ENCODE data around the gene IL10RA. TPM values are rescaled to one million over a fixed set of nuclear protein-coding genes. Genes with fewer than 3 reads are reported as not detected.

The IL10RA gene
- total RNA-seq, 1 experiment from 2014 or later: 1.7 TPM

DNA sequence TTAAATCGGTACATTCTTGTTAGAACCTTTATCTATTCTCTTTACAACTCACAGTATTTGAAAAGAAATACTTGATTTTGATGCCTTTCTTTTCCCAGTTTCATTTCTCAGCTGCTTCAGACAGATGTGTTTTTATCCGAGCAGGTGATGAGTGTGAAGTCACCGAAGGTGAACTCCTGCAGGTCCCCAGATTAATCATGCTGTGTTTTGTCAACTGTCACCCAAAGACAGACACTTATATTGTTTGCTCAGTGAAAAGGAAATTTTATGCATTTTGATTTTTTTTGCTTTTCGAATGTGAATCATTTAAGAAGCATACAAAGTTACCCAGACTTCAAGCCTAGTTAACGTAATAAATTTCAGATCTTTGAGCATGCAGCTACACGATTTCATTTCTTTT lies 49.2 kb upstream of the IL10RA start:
- no peak overlapping the region for H3K9ac ChIP-seq (ENCODE audit: low read length)
- intact Hi-C loops (cut with micrococcal nuclease): no loop called here
- no peaks in the 10 kb centered on the region for H3K36me3 ChIP-seq (ENCODE audit: control insufficient read depth in 1 of 2, insufficient read depth in 2 of 2, low read length in 2 of 2)
- no peak for ATAC-seq
- no TSS peak for BruUV-seq (replicated peaks)
- H3K4me2 ChIP-seq (ENCODE audit: low read length): no peak overlapping the region
- ChIA-PET POLR2A (no interaction called here), CTCF (interaction anchor here (0.8 to 1.6 kb wide), 4 partner anchors 8 to 93 kb away, joined by 3 to 5 read pairs (median 3); no protein-coding TSS in a partner anchor), RAD21 (ENCODE audit: low non-redundant PET in 1 of 2, low total read pairs in 2 of 2, uncharacterized antibody in 2 of 2, unreplicated experiment in 2 of 2) (no interaction called here)
- TF ChIP-seq CEBPB (IDR thresholded peaks at IDR 0.05; ENCODE audit: low read depth) (no peak), SIN3A (IDR thresholded peaks at IDR 0.05; ENCODE audit: low read depth) (no peak), ELF1 (IDR thresholded peaks at IDR 0.05; ENCODE audit: borderline replicate concordance, low read depth) (no peak), ZBTB33 (IDR thresholded peaks at IDR 0.05; ENCODE audit: extremely low read depth, insufficient replicate concordance, low read length) (no peak), ZNF274 (IDR thresholded peaks at IDR 0.05; ENCODE audit: low read depth, low read length) (no peak), EZH2 (IDR thresholded peaks at IDR 0.05) (no peak), FOSL1 (IDR thresholded peaks at IDR 0.05; ENCODE audit: low read depth) (no peak), REST (IDR thresholded peaks at IDR 0.05; ENCODE audit: low read depth) (no peak), POLR2AphosphoS5 (IDR thresholded peaks at IDR 0.05; ENCODE audit: low read depth, low read length) (no peak), POLR2A (IDR thresholded peaks at IDR 0.05; ENCODE audit: borderline replicate concordance, extremely low read depth, insufficient read depth, insufficient read length) (no peak), JUND (IDR thresholded peaks at IDR 0.05) (no peak), YY1 (IDR thresholded peaks at IDR 0.05; ENCODE audit: extremely low read depth, insufficient replicate concordance, low read depth, low read length) (no peak)
- TF ChIP-seq, protein P1, sequence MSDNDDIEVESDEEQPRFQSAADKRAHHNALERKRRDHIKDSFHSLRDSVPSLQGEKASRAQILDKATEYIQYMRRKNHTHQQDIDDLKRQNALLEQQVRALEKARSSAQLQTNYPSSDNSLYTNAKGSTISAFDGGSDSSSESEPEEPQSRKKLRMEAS (IDR thresholded peaks at IDR 0.05): no peak
- H3K27ac ChIP-seq (ENCODE audit: low read depth, low read length): no peak overlapping the region
- H3K79me2 ChIP-seq (ENCODE audit: insufficient read depth, low read length): no peaks in the 10 kb centered on the region
- no peak overlapping the region for H3K4me3 ChIP-seq (replicated peaks in 1 of 2; ENCODE audit: low read depth in 1 of 2, low read length in 2 of 2)
- H3K27me3 ChIP-seq (ENCODE audit: insufficient read depth, low read length): no peaks in the 10 kb centered on the region
- no peaks in the 10 kb centered on the region for H3K9me2 ChIP-seq (ENCODE audit: insufficient read depth)
- no peaks in the 10 kb centered on the region for H3K9me3 ChIP-seq (ENCODE audit: control insufficient read depth in 1 of 2, insufficient read depth in 1 of 2, low read depth in 1 of 2, low read length in 2 of 2)
- H4K20me1 ChIP-seq (ENCODE audit: insufficient read depth): no peaks in the 10 kb centered on the region
- no peak overlapping the region for H2AFZ ChIP-seq (ENCODE audit: low read depth, low read length, poor library complexity, severe bottlenecking)
- peaks cover 5 to 13% of the 10 kb centered on the region in 2 experiments; a peak in 3 of 4 replicates for H3K4me1 ChIP-seq (ENCODE audit: control insufficient read depth in 1 of 2, insufficient read depth in 2 of 2, low read length in 2 of 2)
- DNase-seq (ENCODE audit: low read depth, low spot score): no peak

All from HCT116 (cell line).